A673 (cell line): ENCODE data around the gene FOXF2.

Source experiments
- EZH2 ChIP-seq: fragments of 200-600 bp; sonication (generic); IDR thresholded peaks from 2 replicates; pipeline ENCODE4 v1.6.1; 2017; ENCODE audit warnings: borderline replicate concordance, low read depth, mild to moderate bottlenecking, mixed read lengths, antibody characterized with exemption, low read length; ENCODE audit not compliant: poor library complexity, severe bottlenecking
- TF ChIP-seq, protein P1 (sequence below): fragments of 300-800, 200-600 bp; sonication (generic); conservative IDR thresholded peaks from 2 replicates; pipeline ENCODE4 v1.5.1; 2017; ENCODE audit warnings: low read depth, mild to moderate bottlenecking, antibody characterized with exemption, low read length, moderate library complexity, mixed read lengths

GRCh38 chr6:1394514-1395463 is 5.4 kb downstream of the FOXF2 start:
- TF ChIP-seq, protein P1, sequence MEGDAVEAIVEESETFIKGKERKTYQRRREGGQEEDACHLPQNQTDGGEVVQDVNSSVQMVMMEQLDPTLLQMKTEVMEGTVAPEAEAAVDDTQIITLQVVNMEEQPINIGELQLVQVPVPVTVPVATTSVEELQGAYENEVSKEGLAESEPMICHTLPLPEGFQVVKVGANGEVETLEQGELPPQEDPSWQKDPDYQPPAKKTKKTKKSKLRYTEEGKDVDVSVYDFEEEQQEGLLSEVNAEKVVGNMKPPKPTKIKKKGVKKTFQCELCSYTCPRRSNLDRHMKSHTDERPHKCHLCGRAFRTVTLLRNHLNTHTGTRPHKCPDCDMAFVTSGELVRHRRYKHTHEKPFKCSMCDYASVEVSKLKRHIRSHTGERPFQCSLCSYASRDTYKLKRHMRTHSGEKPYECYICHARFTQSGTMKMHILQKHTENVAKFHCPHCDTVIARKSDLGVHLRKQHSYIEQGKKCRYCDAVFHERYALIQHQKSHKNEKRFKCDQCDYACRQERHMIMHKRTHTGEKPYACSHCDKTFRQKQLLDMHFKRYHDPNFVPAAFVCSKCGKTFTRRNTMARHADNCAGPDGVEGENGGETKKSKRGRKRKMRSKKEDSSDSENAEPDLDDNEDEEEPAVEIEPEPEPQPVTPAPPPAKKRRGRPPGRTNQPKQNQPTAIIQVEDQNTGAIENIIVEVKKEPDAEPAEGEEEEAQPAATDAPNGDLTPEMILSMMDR = no peak
- TF ChIP-seq EZH2 = no peak
